GM19438 (cell line): ENCODE results near the gene TMEM45A.
"Not testable (repeated sequence)": the region's sequence is repeated elsewhere in the genome, so short reads cannot be mapped to it uniquely, and the experiment has no call there.

Source experiments
- ATAC-seq: cut with Tn5 transposase; IDR thresholded peaks from one replicate; pipeline ENCODE4 v1.9.1; 2021; ENCODE audit warnings: low read depth; ENCODE audit not compliant: unreplicated experiment

The TMEM45A gene

GRCh38 chr3:100563652-100564211, 71.3 kb downstream of the TMEM45A start:
- no peak for ATAC-seq

DNA sequence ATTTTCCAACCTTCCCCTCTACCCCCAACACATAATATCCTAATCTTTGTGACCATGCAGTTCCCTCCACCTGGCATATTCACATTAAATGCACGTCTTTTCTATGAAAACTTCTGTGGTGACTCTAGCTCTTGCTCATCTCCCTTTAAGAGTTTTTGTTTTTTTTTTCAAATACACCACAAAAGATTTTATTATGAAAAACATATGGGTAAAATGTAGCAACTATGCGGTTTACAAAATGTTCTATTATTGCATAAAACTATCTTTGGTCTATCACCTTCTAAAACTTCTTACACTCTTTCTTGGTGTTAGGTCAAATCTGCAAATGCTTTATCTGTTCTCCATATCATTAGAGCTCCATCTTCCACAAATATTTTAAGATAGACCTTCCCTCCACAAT, 78.4 kb downstream of the TMEM45A start:
- no peak for ATAC-seq

GRCh38 chr3:100574536-100574935, 82.1 kb downstream of the TMEM45A start:
- no peak for ATAC-seq

DNA sequence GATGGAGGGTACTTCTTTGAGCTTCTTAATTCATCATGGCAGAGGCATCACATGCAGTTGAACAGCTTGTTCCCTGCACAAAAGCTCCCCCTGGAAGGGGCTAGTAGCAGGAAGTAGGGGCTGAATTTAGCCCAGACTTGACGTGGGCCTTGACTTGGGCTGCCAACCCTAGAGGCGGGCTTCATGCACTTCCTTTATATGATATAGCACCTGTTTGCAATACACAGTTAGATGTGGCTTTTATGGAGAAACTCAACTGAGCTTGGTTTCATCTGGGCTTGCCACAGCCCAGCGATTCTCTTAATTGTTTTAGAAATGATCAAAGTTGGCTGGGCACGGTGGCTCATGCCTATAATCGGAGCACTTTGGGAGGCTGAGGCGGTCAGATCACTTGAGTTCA, 83.3 kb downstream of the TMEM45A start:
- no peak for ATAC-seq

DNA sequence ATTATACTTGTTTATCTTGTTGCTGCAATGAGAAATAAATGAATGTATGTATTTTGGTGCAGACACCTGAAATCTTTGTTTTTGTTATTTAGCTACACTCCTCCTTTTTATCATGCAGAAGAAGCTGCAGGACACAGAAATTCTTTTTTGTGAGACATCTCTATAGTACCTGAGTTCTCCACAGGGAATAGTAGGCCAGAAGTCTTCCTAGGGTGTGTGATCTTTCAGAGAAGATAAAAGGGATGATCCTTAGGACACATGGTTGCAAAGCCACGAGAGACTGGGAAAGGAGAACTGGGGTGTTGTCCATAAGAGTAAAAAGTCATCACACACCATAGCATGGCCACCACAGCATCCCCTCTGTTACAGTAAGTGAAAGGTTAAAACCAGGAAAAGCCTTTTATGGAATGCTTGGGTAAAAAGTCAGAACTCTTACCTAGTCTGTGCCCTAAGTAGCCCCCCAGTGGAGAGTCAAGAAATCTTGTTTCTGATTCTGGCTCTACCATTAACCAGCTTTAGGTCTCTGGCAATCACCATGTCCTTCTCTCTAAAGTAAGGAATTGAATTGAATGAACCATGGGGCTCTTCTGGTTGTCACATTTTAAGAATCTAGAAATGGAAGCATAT, 85.1 kb downstream of the TMEM45A start:
- no peak for ATAC-seq

DNA sequence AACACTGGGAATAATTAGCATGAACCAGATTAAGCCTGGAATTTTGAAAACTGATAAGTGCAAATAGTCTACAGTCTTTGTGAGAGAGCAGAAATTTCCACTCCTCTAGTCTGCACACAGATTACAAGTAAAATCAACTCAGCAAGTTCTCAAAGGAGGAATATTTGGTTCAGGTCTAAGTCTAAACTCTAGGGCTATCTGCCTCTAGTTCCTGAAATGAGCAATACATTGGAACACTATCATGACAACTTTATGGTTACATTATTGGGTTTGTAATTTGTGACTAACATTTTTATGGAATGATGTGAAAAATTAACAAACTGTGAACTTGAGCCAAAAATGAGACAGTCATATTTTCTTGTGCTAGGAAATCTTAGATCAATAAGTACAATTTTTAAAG, 86.2 kb downstream of the TMEM45A start:
- ATAC-seq: no peak

GRCh38 chr3:100580147-100580546, 87.7 kb downstream of the TMEM45A start:
- ATAC-seq: no peak

GRCh38 chr3:100581650-100582049, 89.2 kb downstream of the TMEM45A start:
- ATAC-seq: no peak

DNA sequence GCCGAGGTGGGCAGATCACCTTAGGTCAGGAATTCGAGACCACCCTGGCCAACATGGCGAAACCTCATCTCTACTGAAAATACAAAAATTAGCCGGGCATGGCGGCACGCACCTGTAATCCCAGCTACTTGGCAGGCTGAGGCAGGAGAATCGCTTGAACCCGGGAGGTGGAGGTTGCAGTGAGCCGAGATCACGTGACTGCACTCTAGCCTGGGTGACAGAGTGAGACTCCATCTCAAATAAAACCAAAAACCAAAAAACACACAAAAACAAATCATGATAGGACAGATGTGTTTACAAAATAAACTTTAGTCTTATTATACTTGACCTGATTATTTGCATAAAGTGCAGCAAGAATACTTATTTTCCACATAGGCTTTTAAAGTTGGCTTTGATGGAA, 89.7 kb downstream of the TMEM45A start:
- not testable (repeated sequence) for ATAC-seq

DNA sequence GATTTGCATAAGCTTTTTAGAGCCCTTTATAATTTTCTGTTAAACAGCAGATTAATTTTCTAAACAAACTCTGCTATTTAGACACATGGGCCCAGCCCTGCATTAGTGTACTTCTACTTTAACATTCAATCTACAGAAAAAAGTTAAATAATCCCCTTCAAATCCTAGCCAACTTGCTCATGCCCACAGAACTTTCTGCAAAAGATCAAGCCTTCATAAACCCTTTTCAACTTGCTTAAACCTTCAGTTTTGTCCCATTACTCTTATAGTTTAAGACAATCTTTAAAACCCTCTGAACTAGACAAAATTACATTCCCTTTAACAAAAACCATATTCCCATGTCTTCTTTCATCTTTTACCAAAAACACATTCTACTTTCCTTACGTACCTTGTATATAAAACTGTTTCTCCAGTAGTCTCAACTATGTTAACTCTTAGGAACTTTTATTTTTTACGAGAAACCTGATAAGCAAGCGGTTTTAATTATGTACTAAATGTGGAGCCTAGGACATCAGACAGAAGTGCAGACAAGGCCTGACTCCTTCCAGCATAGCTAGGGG, 91.8 kb downstream of the TMEM45A start:
- no peak for ATAC-seq

DNA sequence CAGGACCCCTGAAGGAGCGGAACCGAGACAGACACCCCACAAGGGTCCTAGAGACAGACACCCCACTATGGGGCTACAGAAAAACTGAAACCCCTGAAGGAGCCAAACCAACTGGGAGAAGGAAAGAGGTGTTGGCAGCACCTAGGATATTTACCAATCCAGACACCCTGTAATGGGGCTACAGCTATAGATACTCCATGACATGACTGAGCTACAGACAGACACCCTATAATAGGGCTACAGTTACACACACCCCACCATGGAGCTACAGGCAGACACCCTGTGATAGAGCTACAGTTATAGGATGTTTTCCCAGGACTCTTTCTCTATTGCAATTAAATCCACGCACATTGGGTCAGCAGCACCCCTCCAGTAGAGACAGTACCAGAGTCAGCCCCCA, 94.4 kb downstream of the TMEM45A start:
- ATAC-seq: no peak

GRCh38 chr3:100588251-100588650, 95.8 kb downstream of the TMEM45A start:
- no peak for ATAC-seq

- ATAC-seq: peak; percentile 86
Measured at GRCh38 chr3:100590114-100590839, 97.9 kb downstream of the TMEM45A start.

DNA sequence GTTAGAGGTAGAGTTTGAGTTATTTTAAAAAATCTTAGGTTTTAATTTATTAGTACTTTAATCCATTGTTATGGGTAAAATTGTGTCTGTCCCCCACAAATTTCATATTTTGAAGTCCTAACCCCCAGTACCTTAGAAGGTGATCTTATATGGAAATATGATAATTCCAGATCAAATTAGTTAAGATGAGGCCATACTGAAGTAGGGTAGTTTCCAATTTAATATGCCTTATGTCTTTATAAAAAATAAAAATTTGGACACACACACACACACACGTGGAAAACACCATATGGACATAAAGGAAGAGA, 98.4 kb downstream of the TMEM45A start:
- no peak for ATAC-seq

DNA sequence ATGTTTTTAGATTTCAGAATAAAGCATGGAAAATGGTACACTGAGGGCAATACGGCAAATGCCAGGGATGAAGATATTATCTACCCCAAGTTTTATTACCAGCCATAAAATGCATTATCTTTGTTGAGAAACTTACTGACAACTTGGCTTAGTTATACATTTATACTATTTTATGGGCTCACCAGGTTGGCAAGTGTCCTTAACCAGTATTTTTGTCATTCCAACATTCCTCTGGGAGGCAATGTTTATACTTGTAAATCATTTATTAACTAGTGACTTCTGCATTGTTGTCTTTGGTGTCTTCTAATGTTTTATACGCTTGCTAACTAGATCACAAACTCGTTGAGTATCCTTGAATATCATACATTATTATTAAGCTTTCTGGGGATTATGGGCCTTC, 99.0 kb downstream of the TMEM45A start:
- no peak for ATAC-seq

DNA sequence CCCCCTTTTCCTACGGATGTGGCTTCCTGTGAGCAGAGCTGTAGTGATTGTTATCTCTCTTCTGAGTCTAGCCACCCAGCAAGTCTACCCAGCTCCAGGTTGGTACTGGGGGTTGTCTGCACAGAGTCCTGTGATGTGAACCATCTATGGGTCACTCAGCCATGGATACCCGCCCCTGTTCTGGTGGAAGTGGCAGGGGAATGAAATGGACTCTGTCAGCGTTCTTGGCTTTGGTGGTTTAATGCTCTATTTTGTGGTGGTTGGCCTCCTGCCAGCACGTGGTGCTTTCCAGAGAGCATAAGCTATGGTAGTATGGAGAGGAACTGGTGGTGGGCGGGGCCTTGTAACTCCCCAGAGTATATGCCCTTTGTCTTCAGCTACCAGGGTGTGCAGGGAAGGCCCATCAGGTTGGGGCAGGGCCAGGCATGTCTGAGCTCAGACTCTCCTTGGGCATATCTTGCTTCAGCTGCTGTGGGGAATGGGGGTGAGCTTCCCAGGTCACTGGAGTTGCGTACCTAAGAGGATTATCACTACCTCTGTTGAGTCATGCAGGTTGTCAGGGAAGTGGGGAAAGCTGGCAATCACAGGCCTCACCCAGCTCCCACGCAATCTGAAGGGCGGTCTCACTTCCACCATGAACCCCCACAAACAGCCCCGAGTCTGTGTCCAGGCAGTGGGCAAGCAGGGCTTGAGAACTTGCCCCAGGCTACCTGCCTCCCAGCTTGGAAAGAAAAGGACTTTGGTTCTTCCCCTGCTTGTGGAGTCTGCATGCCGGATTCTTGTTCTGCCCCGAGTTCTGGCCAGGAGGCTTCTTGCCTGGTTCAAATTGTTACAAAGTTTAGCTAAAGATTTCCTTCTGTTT, 108.0 kb downstream of the TMEM45A start:
- ATAC-seq: no peak

DNA sequence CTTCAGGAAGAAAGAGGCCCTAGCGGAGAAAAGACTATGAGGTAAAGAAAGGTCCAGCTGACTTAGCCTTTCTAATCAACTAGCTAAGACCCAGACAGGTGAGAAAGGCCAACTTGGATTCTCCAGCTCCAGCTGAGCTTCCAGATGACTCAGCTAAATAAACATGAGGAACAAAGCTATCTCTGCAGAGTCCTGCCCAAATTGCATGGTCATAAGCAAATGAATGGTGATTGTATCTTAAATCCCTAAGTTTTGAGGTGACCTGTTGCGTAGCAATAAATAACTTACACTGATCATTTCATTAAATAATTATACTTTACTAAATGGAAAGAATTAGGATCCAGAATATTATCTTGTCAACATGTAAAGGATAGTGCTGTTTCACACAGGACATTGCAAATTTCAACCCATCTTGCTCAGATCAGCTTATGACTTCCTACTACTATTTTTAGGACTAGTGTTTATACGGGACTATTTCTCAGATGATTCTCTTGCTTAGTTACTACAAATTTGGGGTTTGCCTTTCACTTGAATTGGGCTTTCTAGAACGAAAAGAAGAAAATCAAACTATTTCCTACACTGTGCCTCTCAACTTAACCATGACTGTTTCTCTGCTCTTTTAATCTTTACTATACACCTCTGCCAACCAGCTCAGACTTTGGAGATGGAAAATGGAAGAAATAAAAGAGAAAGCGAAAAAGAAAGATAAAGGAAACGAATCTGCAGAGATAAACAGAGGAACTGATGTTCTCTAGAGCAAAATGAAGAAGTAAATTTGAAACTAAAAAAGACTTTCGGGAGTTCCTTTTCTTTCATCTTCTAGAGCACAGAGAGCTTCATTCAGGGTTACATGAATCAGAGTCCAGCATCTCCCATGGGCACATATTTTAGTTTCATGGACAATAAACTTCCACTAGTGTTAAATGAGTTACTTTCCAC, 110.4 kb downstream of the TMEM45A start:
- ATAC-seq: peak; percentile 47

- ATAC-seq: peak; percentile 41
Measured at GRCh38 chr3:100603469-100603868, 111.0 kb downstream of the TMEM45A start.

DNA sequence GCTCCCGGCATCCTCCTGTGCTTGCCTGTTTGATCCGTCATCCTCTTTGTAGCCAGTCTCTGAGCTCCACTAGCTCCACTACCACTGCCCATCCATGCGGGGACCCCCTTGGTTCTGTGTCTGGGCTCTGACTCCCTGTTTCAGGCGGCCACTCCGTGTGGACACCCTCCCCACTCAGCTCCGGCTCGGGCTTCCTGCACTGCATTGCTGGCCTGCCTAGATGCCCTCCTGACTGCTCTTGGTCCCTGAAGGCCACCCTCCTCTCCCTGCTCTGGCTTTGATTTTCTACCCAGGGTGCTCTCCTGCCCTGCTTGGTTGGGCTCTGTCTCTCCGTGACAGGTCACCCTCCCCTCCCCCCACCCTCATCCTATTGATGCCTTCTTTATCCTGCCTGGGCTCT, 112.9 kb downstream of the TMEM45A start:
- no peak for ATAC-seq
